HG02642 (cell line): ENCODE results near the gene MATN4.
"Not testable (repeated sequence)": the region's sequence is repeated elsewhere in the genome, so short reads cannot be mapped to it uniquely, and the experiment has no call there.

Experiments used
- ATAC-seq: cut with Tn5 transposase; IDR thresholded peaks from one replicate; pipeline ENCODE4 v1.9.1; 2021; ENCODE audit warnings: mild to moderate bottlenecking; ENCODE audit not compliant: unreplicated experiment, poor library complexity

Gene MATN4, protein sequence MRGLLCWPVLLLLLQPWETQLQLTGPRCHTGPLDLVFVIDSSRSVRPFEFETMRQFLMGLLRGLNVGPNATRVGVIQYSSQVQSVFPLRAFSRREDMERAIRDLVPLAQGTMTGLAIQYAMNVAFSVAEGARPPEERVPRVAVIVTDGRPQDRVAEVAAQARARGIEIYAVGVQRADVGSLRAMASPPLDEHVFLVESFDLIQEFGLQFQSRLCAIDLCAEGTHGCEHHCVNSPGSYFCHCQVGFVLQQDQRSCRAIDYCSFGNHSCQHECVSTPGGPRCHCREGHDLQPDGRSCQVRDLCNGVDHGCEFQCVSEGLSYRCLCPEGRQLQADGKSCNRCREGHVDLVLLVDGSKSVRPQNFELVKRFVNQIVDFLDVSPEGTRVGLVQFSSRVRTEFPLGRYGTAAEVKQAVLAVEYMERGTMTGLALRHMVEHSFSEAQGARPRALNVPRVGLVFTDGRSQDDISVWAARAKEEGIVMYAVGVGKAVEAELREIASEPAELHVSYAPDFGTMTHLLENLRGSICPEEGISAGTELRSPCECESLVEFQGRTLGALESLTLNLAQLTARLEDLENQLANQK

DNA sequence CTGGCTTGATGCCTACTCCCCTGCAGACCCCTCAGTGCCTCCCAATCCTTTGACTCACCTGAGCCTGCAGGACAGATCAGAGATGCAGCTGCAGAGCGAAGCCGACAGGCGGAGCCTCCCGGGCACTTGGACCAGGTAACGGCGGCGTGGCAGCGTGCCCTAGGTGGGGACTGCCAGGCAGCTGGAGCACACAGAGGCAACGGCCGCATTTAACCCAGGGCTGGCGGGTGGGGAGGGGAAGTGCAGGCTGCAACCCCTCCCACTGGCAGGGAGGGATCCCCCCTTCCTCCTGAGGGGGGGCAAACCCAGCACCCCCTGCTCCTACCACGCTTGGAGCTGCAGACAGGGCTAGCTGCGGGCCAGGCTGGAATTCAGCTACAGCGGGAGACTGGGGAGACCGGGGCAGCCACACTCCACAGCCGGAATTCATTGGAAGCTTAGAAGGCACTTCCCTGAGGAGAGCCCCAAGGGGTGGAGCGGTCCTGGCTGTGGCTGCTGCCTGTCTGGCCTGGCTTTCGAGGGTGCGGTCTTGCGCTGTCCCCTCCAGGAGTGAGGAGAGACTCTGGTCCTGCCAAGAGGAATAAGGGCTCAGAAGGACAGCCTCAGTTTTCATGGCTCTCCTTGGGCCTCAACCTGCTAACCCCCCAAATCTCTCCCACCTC lies at the start of gene MATN4:
MATN4 (minus strand) TSS at position 183 of the 662 bp plus-strand sequence. CDS start 2,717 bp downstream, outside the sequence.
- no peak for ATAC-seq

DNA sequence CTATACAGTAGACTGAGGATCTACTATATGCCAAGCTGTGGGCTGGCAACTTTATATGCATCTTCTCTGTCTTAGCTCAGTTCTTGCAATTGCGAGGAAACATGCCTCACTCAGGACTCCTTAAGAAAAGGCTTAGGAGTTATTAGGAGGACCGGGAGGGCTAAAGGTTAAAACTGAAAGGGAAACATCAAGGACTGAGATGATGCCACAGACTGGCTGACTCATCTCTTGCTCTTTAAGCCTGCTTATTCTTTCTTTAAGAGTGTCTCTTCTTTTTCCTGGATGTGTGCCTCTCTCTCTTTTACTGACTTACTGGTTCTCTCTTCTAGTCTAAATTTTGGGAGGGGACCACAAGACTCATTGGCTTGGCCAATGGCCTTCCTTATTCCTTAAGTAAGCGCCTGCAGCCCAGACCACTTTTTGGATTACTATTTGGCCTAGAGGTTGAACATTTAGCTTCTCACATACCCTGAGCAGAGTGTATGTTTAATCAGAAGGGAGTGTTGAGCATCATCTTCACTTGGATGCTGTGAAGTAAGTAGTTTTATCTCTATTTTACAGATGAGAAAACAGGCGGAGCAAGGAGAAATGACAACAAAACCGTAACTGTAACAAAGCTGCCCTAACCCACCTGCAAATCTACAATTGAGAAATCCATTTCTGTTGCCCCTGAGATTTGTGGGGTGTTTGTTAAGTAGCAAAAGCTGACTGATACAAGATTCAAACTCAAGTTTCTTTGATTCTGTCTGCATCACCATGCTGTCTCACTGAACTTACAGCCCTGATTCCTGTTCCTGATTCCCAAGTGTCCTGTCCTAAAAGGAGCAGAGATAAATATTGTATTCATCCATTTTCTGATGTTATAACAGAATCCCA lies 47.3 kb upstream of the MATN4 start:
- no peak for ATAC-seq

DNA sequence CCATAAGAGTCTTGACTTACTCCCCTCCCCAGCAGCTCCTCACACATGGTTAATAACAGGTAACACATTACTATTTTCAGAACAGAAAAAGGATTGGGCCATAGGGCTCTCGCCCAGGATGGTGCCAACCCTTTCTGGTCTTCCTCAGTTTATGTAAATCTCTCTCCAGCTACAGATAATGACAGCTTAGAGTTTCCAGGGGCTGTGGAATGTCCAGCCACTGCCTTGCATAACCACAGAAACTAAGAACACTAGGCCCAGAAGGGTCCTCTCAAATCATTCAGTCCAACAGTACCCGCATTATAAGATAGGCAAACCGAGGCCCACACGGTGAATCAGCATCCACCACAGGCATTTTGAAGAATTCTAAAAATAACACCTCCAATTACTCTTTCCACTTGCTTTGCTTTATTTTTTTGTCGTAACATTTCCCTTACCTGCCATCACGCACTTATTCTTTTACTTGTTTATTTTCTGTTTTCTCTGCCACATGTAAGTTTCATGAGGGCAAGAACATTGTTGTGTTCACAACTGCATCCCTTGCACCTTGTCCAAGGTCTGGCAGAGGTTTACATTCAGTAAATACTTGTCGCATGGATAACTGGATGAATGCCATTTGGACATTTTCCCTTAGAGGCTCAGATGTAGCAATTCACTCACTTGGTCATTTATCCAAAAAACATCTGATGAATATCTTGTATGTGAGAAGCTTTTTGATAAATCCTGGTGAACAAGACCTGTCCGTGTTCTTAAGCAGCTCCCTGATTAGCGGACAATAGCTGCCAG lies 46.5 kb upstream of the MATN4 start:
- no peak for ATAC-seq

DNA sequence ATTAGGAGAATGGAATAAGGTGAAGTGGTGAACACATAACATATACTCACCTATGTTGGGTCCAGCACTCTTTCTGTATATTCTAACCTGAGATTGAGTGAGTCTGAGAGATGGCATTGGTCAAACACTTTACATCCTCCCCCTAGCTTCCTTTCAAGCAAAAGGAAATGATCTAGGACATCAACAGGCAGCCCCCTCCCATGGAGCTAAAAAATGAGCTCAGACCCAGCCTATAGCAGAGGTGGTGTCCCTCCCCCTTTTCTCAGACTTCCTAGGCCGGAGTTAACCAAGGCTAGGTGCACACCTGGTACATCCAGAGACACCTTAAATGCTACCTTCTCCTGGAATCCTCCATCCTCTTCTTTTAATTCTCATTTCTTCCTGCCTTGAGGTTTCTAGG lies 45.6 kb upstream of the MATN4 start:
- ATAC-seq: no peak

DNA sequence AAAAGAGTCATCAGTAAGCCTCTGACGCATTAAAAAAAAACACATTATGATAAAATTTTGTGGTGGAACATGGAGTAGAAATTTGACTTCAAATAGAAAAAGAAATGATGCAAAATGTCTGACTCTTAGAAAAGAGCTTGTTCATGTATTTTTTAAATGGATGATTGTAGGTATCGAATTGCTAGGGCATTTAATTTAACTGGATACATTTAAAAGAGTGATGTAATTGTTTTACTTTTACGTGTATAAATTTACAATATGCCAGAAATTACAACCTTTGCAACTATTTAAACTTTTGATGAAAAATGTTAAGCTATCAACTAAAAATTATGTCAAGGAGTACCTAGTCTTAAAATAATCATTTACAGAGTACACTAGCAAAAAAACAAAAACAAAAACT lies 44.6 kb upstream of the MATN4 start:
- no peak for ATAC-seq

GRCh38 chr20:45350795-45351194 lies 42.7 kb upstream of the MATN4 start:
- not testable (repeated sequence) for ATAC-seq

GRCh38 chr20:45350217-45350616 lies 42.1 kb upstream of the MATN4 start:
- ATAC-seq: no peak

- no peak for ATAC-seq
Observed at GRCh38 chr20:45347936-45348778, 40.1 kb upstream of the MATN4 start, which contains the start of gene SDC4. SDC4 (minus strand) TSS chr20:45348424; CDS start chr20:45348384, 40 bp downstream.

DNA sequence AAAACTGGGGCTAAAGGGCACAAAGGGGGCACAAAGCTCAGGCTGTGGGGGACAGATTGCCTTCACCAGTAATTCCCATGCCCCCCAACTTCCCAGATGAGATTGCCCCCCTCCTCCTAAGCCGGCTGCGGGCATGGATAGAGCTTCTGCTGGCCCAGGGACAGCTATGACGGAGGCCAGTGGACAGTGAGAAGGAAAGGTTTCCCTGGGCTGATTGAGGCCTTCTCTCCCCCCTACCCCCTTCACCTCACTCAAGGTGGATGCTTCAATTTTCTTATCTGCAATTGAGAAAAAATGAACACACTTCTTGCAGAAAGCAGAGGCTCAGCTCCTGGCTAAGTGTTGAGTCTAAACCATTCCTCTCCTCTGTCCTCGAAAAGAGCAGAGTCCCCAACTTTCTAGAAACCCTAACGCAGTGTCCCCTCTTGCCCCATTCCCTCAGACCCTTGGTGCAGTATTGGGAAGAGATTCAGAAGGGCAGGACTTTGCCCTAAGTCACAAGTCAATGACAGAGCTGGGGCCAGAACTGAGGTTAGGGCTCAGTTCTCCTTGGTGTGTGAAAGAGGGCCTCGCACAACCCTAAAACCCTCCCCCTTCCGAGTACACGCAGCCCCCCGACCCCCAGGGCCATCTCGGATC lies 39.3 kb upstream of the MATN4 start:
- ATAC-seq: no peak

- no peak for ATAC-seq
Observed at GRCh38 chr20:45346851-45347250, 38.8 kb upstream of the MATN4 start.

GRCh38 chr20:45346291-45346718 lies 38.2 kb upstream of the MATN4 start:
- ATAC-seq: no peak

DNA sequence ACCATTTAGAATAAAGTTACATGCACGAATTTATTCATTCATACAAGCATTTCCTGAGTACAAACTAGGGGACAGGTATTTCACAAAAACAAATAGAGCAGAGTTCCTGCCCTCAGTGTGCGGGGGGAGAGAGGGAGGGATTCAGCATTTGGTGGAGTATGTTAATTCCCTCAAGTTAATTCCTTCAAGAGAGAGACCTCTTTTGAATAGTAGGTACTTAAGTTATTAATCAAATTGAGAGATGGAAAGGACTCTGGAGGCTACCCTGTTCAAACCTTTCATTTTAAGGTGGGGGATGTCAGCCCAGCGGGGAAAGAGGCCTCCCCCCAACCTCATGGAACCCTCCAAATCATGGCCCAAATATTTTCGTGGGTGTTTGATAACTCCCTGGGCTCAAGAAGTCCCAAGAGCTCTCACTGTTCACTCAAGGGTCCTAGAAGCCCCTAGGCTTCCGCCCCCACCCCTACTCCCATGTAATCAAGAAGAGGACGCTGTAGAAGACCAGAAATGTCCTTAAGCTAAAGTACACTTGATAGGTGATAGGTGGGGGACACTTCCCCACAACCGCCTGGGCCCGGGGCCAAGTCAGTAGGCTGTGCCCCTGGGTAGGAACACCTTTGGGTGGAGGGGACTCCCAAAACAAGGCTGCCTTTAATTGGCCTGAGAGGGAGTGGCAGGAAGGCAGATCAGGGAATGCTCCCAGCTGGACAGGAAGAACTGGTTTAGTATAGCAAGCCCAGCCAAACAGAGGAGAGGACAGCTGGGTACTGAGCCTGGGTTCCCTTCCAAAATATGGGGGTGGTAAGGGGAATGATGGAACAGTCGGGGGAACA lies 37.2 kb upstream of the MATN4 start:
- ATAC-seq: no peak

GRCh38 chr20:45344168-45344860 lies 36.2 kb upstream of the MATN4 start:
- ATAC-seq: no peak

DNA sequence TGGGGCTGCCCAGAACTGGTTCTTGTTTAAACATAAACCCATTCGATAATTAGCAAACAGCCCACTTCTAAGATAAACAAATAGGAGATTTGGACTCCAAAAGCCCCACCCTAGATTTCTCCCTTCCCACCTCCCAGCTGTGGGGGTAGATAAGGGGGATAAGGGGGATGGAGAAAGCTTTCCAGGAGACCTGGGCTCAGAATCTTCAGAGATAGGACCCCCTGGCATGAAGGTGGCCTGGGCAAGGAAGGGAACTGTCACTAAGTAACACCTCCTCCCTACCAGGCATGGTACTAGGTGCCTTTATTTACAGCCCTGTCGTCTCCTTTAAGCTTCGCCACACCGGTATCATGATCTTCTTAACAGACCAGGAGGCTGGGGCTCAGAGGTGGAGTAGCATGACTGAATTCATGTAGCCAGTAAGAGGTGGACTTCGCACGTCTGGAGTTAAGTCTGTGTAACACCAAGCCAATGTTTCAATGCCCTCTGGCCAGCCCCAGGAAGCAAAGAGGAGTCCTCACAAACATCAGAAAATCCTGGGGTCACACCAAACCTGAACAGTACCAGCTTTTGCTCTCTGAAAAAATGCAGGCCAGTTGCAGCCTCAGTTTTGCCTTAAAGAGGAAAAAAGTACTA lies 35.6 kb upstream of the MATN4 start:
- no peak for ATAC-seq

GRCh38 chr20:45342855-45343531 lies 34.9 kb upstream of the MATN4 start:
- no peak for ATAC-seq
